Mesothelial cell of epicardium (in vitro differentiated cells): ENCODE data around the gene SLC12A7. TPM values are rescaled to one million over a fixed set of nuclear protein-coding genes. Genes with fewer than 3 reads are reported as not detected.
A peak's percentile ranks its signal among the peaks of the same experiment; 100 is the strongest.
"Not testable (repeated sequence)": the region's sequence is repeated elsewhere in the genome, so short reads cannot be mapped to it uniquely, and the experiment has no call there.

ENCODE experiments used
- DNase-seq, 2 experiments: peaks; one replicate each; pipeline ENCODE4 v3.0.0; 2021; ENCODE audit warnings: low spot score in 2 of 2; ENCODE audit not compliant: unreplicated experiment in 2 of 2
- H3K27ac Mint-ChIP-seq: 2 replicates; pipeline ENCODE4 v1.8.0; 2021; ENCODE audit warnings: mixed read lengths
- H3K27me3 Mint-ChIP-seq: 2 replicates; pipeline ENCODE4 v1.8.0; 2021; ENCODE audit warnings: low read depth, mixed read lengths
- H3K36me3 Mint-ChIP-seq: 2 replicates; pipeline ENCODE4 v1.8.0; 2021; ENCODE audit warnings: mixed read lengths
- H3K4me1 Mint-ChIP-seq: 2 replicates; pipeline ENCODE4 v1.8.0; 2021; ENCODE audit warnings: mixed read lengths
- H3K4me3 Mint-ChIP-seq: 2 replicates; pipeline ENCODE4 v1.8.0; 2021; ENCODE audit warnings: mild to moderate bottlenecking, moderate library complexity, mixed read lengths
- H3K9me3 Mint-ChIP-seq: 2 replicates; pipeline ENCODE4 v1.8.0; 2021; ENCODE audit warnings: mixed read lengths
- CTCF ChIP-seq: fragments of 200-600 bp; sonication (generic); IDR thresholded peaks from one replicate; pipeline ENCODE4 v1.5.0; 2021; ENCODE audit warnings: antibody characterized with exemption; ENCODE audit not compliant: unreplicated experiment
- total RNA-seq: library from RNA; stranded (reverse); gene quantifications from 3 replicates; pipeline ENCODE4 v1.2.1, GENCODE V29; 2021

SLC12A7 gene
- total RNA-seq, 1 donor from 2014 or later: 34.9 TPM

GRCh38 chr5:1098986-1099597 lies 12.8 kb downstream of the SLC12A7 start:
- no peak for DNase-seq
- TF ChIP-seq CTCF: no peak
- H3K4me3 Mint-ChIP-seq: no peak overlapping the region
- peaks cover 40% of the 10 kb centered on the region for H3K4me1 Mint-ChIP-seq
- no peak overlapping the region for H3K27ac Mint-ChIP-seq
- H3K36me3 Mint-ChIP-seq: no peaks in the 10 kb centered on the region
- no peaks in the 10 kb centered on the region for H3K9me3 Mint-ChIP-seq
- no peaks in the 10 kb centered on the region for H3K27me3 Mint-ChIP-seq

GRCh38 chr5:1097988-1098385 lies 13.9 kb downstream of the SLC12A7 start:
- H3K4me1 Mint-ChIP-seq: peaks cover 35% of the 10 kb centered on the region
- H3K9me3 Mint-ChIP-seq, H3K4me3 Mint-ChIP-seq: not testable (repeated sequence)

GRCh38 chr5:1097381-1097987 lies 14.4 kb downstream of the SLC12A7 start:
- no peak overlapping the region for H3K4me3 Mint-ChIP-seq
- no peaks in the 10 kb centered on the region for H3K9me3 Mint-ChIP-seq
- no peak for DNase-seq
- H3K27ac Mint-ChIP-seq: no peak overlapping the region
- H3K4me1 Mint-ChIP-seq: peaks cover 35% of the 10 kb centered on the region
- H3K27me3 Mint-ChIP-seq: no peaks in the 10 kb centered on the region
- no peak for TF ChIP-seq CTCF
- H3K36me3 Mint-ChIP-seq: no peaks in the 10 kb centered on the region

More at GRCh38 chr5:1097988-1098385, 13.9 kb downstream of the SLC12A7 start:
- H3K36me3 Mint-ChIP-seq, H3K27ac Mint-ChIP-seq, DNase-seq, H3K27me3 Mint-ChIP-seq: not testable (repeated sequence)

GRCh38 chr5:1096838-1097237 lies 15.0 kb downstream of the SLC12A7 start:
- peaks cover 29% of the 10 kb centered on the region for H3K4me1 Mint-ChIP-seq
- no peaks in the 10 kb centered on the region for H3K36me3 Mint-ChIP-seq
- DNase-seq: no peak
- no peak for TF ChIP-seq CTCF
- no peak overlapping the region for H3K4me3 Mint-ChIP-seq
- no peaks in the 10 kb centered on the region for H3K27me3 Mint-ChIP-seq
- no peaks in the 10 kb centered on the region for H3K9me3 Mint-ChIP-seq
- H3K27ac Mint-ChIP-seq: no peak overlapping the region

- no peaks in the 10 kb centered on the region for H3K9me3 Mint-ChIP-seq
- no peak for TF ChIP-seq CTCF
- peaks cover 27% of the 10 kb centered on the region for H3K4me1 Mint-ChIP-seq
- no peaks in the 10 kb centered on the region for H3K36me3 Mint-ChIP-seq
- H3K4me3 Mint-ChIP-seq: no peak overlapping the region
- H3K27me3 Mint-ChIP-seq: no peaks in the 10 kb centered on the region
- H3K27ac Mint-ChIP-seq: peak overlapping the region; percentile 22
- no peak for DNase-seq
Measured at GRCh38 chr5:1095990-1096363, 15.9 kb downstream of the SLC12A7 start.

- no peaks in the 10 kb centered on the region for H3K9me3 Mint-ChIP-seq
- DNase-seq: no peak
- no peak overlapping the region for H3K4me3 Mint-ChIP-seq
- TF ChIP-seq CTCF: no peak
- no peaks in the 10 kb centered on the region for H3K27me3 Mint-ChIP-seq
- peaks cover 25% of the 10 kb centered on the region for H3K4me1 Mint-ChIP-seq
- no peak overlapping the region for H3K27ac Mint-ChIP-seq
- H3K36me3 Mint-ChIP-seq: no peaks in the 10 kb centered on the region
Measured at GRCh38 chr5:1095302-1095989, 16.4 kb downstream of the SLC12A7 start.
